CD4-positive, alpha-beta T cell treated with Interferon alpha-2 for 1 hour (primary cell): ENCODE measurements around the gene SNX25.
"Not testable (repeated sequence)": the region's sequence is repeated elsewhere in the genome, so short reads cannot be mapped to it uniquely, and the experiment has no call there.

Source experiments
- DNase-seq, 2 donors: peaks; one replicate each; pipeline ENCODE4 v3.0.0-alpha.2; 2020 to 2022

The SNX25 gene

DNA sequence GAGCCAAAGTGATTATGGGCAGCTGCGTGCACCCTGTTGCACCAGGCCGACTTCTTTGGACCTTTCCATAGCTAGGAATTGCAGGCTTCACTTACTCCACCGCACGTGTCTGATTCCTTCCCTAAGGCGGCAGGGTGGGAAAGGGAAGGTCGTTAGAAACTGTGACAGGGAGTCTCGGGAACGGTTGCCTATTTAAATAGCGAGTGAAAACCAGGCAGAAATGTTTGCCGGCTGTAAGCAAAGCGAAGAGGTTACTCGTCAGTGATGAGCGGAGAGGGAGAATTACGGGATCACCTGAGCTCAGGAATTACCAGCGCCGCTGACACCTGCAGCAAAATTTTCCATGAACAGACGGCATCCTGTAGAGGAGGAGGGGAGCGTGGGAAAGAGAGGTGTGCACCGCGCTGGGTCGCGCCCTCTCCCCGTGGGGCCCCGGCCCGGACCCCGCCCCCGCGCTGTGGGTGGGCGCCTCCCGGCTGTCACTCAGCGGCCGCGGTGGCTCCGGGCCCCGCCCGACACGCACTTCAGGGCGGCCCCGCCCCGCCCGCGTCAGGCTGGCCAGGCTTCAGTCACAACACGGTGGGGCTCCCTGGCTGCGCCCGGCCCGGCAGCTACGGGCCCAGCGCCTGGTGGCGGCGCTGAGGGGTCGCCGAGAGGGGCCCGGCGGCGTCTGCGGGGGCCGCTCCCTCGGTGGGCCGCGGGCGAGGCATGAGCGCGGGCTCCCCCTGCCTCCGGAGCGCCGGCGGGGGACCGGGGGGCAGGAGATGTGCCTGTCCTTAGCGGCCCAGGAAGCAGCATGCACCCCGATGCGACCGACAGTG, at the start of gene SNX25:
Gene SNX25 (plus strand): TSS at position 568 of the 821 bp plus-strand sequence. CDS start 229 bp downstream, at position 797.
- peak; percentile 85 to 89 for DNase-seq

DNA sequence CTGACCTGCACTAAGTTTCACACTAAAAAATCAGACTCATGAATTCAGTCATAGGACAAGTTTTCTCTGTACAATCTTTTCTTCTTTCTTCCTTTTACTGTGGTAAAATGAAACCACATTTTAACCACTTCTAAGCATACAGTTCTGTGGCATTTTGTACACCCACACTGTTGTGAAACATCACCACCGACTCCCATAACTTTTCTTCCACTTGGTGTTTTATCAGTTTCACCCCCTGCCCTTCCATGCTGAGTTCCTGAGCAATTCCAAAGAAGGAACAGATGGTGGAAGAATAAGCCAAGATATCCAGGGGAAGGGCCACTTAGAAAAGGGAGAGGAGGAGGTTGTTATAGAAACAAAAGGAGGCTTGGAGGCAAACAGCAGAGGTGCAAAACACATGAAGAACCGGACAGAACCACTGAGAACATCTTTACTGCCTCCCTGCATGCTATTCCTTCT, 43.8 kb upstream of the SNX25 start:
- DNase-seq = peak in 1 of 2 donors; percentile 63

DNA sequence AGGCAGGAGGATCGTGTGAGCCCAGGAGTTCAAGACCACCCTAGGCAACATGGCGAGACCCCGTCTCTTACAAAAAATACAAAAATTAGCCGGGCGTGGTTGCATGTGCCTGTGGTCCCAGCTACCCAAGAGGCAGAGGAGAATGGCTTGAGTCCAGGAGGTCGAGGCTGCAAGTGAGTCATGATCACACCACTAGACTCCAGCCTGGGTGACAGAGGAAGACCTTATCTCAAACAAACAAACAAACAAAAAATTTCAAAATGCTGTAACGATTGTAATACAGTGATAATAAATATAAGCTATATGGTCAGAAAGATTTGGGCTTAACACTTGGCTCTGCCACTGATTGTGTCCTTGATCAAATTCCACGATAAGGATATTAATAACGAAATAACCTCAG, 42.2 kb upstream of the SNX25 start:
- no peak for DNase-seq

DNA sequence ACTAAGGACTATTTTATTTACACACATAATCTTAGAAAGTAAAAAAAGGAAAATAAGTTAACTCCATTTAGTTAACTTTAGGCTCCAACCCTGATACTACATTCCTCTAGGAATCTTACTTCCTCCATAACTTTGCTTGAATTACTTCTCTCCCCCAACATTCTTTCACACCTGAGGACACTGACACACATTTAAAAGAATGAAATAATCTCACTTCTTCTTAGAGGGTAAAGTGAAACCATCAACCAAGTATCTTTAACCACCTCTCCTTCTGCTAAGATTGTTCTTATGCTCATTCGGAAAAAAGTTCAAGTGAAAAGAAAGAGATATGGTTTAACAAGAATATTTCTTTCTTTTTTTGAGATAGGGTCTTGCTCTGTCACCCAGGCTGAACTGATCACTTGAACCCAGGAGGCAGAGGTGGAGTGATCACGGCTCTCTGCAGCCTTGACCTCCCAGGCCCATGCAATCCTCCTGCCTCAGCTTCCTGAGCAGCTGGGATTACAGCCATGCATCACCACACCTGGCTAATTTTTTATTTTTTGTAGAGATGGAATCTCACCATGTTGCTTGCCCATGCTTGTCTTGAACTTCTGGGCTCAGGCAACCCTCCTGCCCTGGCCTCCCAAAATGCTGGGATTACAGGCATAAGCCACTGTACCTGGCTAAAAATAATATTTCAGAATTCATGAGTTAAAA, 37.9 kb upstream of the SNX25 start:
- no peak for DNase-seq

DNA sequence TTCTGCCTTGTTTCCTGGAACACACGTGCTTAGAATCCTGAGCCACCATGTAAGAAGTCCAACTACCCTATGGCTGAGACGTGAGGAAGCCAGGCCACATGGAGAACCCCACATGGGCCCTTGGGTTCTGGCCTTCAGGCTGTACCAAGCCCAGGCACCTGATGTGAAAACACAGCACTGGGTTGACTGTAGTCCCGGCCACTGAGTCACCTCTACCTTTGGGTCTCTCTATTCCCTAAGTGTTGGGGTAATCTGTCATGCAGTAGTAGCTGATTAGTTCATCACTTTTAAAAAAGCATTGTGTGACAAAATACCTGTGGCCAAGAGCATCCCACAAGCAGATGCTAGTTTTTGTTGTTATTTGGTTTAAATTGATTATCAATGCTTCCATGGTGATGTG, 29.9 kb upstream of the SNX25 start:
- no peak for DNase-seq

DNA sequence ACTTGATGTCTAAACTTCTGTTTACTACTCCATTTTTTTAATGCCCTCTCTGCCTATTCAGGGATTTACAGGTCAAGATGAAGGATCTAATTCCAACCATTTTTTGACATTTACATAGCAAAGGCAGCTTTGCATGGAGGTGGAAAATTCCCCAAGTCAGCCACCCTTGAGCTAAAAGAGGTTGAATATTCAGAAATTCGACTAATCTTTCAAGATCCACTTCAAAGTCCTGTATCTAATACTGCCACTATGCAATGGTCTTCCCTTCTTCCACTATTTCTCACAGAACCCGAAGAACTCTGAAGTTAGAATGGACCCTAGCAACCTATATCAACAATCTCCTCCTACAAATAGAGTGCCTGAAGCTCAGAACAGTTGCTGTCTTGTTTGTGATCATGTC, 27.2 kb upstream of the SNX25 start:
- no peak for DNase-seq

DNA sequence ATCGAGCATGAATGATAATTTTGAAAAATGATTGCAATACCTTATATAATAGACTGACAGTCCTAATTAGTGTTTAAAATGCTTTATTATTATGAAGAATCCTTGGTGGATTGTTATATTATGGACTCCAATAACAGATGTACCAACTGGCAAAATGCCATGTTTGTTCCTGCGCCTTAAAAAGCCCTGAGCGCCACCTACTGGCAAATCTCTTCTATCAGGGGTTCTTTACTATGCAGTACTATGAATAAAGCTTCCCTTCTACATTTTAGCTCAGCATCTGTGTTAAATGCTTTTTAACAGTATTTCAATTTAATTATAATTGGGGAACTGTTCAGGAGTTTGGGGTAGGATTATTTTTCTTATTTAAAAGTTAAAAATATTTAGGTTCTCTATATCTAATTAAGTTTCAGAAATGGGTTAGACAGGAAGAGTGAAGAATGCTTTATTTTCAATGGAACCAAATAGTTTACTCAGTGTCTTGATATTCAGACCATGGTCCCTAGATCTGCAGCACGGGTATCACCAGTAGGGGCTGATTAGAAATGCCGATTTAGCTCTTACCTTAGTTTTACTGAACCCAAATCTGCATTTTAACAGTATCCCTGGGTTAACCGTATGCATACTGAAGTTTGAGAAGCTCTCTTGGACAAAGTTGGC, 25.6 kb upstream of the SNX25 start:
- DNase-seq = peak; percentile 72 to 85

DNA sequence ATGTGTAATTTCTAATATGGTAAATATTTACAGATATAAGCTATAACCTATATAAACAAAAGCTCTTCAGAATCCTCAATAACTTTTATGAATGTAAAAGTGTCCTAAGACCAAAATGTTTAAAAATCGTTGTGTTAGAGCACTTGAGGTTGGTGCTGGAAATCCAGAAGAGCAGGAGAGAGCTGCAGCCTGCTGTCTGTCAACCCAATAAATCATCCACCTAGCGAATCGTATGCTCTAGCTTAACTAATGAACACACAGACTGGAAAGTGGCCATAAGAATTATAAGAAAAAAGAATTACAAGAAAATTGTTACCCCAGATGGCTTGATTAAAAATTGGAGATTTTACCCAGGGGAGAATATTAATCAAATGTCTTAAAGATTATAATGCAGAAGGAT, 22.6 kb upstream of the SNX25 start:
- no peak for DNase-seq

DNA sequence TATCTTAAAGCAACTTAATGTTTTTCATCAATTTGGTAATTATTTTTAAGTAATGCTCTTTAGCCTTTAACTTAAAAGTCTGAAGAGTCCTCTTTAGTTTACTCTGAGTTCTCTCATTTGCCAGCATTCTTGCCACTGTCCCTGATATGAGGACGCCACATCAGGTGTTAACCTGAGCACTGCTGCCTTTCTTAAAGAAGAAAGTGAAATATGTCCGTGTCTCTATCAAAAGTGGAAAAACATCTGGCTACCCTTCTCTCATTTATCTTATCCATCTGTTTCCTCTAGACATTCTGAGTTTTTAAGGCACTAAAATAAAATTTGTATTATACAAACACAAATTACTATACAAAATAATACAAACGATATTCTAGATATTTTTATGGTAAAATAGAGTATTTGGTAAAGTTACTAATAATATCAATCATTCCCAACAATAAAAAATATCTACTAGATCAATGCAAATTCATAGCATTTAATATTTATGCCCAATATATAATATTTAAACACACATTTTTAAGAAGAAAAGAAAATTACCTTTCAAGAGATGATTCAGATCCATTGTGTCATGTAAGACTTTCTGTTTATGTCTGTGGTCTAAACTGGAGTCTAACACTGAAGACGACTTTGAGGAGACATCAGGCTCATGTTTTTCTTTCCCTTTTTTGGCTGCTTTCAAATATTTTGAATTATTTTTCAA, 19.6 kb upstream of the SNX25 start:
- DNase-seq = no peak

DNA sequence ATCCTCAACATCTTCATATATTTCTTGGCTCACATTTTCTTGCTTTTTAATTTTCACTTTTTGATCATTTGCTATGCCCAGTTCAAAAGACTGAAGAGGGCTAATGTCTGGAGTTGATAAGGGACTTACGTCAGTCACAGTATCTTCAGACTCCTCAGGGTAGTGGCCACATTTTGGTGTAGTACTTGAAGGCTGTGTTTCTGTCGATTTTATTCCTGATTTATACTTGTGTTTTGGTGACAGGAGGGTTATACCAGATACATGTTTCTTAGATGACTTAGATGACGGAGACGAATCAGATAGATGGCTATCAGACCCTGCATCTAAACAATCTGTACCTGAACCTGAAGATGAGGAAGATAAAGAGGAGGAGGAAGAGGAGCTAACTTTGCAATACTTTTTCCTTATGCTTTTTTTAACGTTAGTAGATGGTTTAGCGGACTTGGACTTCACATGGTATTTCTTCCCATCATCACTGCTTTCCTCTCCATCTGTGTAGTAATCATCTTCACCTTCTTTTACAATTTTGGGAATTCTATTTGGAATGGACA, 19.0 kb upstream of the SNX25 start:
- no peak for DNase-seq

DNA sequence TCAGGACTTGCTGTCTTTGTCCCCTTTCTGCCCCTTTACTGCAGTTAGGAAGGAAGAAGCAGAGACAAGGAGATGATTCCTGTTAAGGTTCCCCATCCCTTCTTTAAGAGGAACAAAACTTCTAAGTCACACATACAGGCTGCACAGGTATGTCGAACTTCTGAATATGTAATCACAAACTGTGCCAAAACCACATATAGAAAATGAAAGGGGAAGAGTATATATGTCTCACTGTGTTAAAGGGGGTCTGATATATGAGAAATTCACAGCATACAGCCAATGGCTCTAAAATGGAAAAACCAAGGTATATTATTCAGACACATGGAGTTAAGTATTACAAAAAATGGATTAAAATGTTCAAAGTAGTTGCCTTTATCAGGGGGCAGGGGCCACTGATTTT, 17.3 kb upstream of the SNX25 start:
- no peak for DNase-seq

DNA sequence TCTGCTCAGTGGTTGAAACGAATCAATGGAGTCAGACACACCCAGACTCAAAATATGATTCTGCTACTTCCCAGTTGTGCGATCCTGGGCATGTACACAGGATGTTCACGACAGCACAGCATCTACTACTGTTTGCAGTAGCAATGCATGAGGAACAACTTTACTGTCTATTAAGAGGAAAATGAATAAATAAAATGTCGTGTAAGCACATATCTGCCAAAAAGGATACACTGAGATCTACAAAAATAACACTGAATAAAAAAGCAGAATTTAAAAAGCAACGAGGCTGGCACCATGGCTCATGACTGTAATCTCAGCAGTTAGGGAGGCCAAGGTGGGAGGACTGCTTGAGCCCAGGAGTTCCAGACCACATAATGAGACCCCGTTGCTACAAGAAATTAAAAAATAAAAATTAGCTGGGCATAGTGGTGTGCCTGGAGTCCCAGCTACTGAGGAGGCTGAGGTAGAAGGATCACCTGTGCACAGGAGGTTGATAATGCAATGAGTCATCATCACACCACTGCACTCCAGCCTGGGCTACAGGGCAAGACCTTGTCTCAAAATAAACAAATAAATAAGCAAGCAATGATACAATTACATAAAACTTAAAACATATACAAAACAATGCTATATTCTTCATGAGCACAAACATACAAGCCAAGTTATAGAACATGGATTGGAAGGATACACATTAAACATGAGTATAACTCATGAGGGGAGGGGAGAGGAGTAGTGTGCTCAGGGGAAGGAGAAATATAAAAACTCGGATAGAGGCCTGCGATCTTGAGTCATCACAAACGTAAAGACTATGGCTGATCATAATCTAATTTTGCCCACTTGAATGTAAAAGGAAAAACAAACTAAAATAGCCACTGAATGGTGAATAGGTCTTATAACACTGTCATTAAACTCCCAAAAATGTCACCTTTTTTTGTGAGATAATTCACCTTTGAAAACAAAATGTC, 14.2 kb upstream of the SNX25 start:
- DNase-seq = no peak

DNA sequence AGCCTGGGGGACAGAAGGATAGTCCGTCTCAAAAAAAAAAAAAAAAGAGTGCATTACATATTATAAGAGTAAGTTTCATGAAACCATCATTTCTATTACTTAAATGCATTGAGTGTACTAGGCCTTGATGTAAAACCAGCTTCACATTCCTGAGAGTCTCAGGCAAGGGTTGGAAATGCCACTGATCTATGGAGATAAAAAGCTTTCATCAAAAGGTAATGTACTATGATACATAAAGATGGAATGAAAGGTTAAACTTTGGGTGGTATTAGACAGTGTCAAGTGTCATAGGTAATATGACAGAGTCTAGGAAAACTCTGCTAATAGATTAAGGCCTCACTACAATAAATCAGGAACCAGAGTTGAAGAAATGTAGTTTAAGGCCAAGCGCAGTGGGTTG, 13.0 kb upstream of the SNX25 start:
- no peak for DNase-seq

DNA sequence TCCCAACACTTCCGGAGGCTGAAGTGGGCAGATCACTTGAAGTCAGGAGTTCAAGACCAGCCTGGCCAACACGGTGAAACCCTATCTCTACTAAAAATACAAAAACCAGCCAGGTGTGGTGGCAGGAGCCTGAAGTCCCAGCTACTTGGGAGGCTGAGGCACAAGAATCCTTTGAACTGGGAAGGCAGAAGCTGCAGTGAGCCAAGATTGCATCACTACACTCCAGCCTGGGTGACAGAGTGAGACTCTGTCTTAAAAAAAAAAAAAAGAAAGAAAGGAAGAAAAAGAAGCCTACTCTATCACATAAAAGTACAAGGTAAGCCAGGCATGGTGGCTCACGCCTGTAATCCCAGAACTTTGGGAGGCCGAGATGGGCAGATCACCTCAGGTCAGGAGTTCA, 11.2 kb upstream of the SNX25 start:
- not testable (repeated sequence) for DNase-seq

DNA sequence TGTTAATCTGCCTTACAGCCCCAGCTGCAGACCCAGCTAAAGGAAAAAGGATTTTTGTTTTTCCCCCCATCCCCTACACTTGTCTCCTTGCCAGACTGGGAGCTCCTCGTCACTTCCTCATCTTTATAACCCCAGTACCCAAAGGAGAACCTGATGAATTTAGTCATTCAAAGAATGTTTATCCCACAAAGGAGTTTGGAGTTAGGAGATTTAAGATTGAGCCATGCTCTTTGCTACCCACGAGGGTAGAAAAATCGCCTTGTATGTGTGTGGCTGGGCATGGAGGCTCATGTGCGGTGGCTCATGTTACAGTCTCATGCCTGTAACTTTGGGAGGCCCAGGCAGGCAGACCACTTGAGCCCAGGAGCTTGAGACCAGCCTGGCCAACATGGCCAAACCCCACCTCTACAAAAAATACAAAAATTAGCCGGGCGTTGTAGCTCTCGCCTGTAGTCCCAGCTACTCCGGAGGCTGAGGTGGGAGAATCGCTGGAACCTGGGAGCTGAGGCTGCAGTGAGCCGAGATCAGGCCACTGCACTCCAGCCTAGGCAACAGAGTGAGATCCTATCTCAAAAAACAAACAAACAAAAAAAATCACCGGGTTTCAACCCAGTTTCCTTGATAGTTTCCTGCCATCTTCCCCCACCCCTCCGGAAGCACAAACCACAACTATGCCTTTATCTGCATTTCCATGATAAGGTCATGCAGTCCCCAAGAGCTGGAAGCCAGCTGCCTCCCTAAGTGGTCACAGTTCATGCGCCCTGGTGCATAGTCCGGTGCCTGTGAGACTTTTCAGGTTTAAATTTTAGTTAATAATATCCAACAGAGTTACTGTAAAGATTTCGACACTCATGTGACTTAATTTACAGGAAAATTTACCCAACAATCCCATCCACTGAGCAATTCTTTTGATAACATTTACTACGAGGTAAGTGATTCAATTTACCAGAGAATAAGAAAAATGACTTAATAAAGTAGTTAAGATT, 7.1 kb upstream of the SNX25 start:
- peak in 1 of 2 donors; percentile 71 for DNase-seq

DNA sequence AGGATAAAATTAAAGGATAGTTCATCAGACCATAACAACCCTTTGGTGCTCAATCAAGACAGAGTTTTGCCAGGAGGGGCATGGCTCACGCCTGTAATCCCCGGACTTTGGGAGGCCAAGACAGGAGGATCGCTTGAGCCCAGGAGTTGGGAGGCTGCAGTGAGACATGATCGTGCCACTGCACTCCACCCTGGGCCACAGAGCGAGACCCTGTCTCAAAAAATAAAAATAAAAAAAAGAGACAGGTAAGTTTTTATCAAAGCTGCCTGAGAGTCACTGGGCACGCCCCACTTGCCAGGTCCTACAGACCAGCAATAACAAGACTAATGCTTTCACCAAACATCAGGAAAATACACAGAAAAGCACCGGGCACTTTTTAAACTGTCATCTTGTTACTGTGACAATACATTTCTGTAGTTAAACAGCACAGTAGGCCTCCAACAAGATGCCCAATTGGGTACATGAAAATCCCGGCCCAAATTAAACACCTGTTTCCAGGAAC, 6.4 kb upstream of the SNX25 start:
- no peak for DNase-seq

DNA sequence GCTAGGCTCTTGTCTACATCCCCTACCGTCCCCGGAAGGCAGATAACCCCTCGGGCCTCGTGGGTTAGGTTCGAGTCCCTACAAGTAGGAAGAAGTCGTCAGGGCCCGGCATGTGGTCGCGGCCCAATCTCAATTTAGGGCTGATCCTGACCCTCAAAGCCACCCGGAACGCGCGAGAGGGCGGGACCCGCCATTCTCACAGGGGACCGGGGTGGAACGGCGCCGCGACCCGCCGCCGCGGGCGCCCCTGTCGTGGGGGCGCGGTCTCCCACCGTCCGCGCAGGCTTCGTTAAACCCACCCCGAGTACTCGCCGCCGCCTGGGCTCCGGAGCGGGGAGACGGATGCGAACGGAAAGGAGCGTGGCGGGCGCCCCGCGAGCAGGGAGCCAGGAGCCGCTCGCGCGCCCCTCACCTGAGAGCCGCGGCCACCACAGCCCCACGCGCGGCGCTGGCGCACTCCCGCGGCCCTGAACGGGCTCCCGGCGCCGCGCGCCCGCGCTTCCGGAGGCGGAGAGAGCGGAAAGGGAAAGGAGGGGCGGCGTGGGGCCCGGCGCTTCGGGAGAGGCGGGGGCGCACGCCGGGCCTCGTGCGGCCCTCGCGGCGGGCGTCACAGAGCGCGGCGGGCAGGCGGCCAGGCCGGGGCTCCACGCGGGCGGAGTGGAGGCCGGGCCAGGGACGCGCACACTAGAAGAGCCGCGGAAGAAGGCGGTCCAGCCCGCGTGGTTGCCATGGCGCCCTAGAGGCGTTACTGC, 5.7 kb upstream of the SNX25 start, which contains the start of gene CFAP97:
Gene CFAP97 (minus strand): TSS at position 515 of the 752 bp plus-strand sequence. CDS start 12,804 bp downstream, outside the sequence.
- DNase-seq = peak; percentile 85 to 90

DNA sequence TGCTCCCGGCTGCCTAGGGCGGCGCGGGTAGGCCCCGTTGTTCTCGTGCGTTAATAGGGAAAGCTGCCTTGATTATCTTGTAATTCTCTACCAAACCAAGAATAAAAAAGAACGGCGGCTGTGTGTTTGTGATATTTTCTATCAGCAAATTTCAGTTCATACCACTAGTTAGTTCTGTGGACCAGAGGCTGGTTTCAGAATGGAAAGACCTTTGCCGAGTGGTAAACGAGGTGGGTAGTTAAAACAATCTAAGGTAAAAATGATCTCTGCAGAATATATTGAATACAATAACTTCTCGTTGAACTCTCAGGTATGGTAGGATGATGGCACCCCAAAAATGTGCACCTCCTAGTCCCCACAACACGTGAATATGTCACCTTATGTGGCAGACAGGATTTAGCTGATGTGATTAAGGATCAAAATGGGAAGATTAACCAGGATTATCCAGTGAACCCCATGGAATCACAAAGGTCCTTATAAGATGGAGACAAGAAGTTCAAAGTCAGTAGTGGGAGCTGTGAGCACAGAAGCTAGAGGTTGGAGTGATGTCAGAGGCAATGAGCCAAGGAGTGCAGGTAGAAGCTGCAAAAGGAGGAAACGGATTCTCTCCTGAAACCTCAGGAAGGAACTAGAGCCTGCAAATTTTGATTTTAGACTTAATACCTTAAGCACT, 5.0 kb upstream of the SNX25 start:
- no peak for DNase-seq
